Nephron (organoid): Measurements from ENCODE around the gene OR2L8.

ENCODE experiments used
- H3K27ac Mint-ChIP-seq, 3 experiments: 2 replicates each; pipeline ENCODE4 v1.8.0; 2020; ENCODE audit warnings: mixed read lengths in 3 of 3, mild to moderate bottlenecking in 2 of 3, moderate library complexity in 1 of 3
- H3K27me3 Mint-ChIP-seq: 2 replicates; pipeline ENCODE4 v1.8.0; 2021; ENCODE audit warnings: low read depth, mild to moderate bottlenecking, moderate library complexity, mixed read lengths
- H3K36me3 Mint-ChIP-seq: 2 replicates; pipeline ENCODE4 v1.8.0; 2020; ENCODE audit warnings: low read depth, mixed read lengths
- H3K4me1 Mint-ChIP-seq: 2 replicates; pipeline ENCODE4 v1.8.0; 2020; ENCODE audit warnings: mixed read lengths
- H3K4me3 Mint-ChIP-seq, 3 experiments: 2 replicates each; pipeline ENCODE4 v1.8.0; 2020; ENCODE audit warnings: mild to moderate bottlenecking in 3 of 3, mixed read lengths in 3 of 3, moderate library complexity in 2 of 3
- H3K9me3 Mint-ChIP-seq: 2 replicates; pipeline ENCODE4 v1.8.0; 2020; ENCODE audit warnings: mixed read lengths
- TF ChIP-seq, protein P1 (sequence below), 3 experiments: fragments of 200-600 bp; sonication (generic); IDR thresholded peaks; one replicate each; pipeline ENCODE4 v1.5.0; 2021; ENCODE audit warnings: antibody characterized with exemption in 3 of 3; ENCODE audit not compliant: unreplicated experiment in 3 of 3

OR2L8 gene

GRCh38 chr1:247948558-247948957 is at the start of gene OR2L8:
Gene OR2L8, plus strand, starts transcription at chr1:247948858. Its CDS starts 0 bp downstream, at chr1:247948858.
- no peak within 1 kb of the TSS for H3K4me3 Mint-ChIP-seq
- TF ChIP-seq, protein P1, sequence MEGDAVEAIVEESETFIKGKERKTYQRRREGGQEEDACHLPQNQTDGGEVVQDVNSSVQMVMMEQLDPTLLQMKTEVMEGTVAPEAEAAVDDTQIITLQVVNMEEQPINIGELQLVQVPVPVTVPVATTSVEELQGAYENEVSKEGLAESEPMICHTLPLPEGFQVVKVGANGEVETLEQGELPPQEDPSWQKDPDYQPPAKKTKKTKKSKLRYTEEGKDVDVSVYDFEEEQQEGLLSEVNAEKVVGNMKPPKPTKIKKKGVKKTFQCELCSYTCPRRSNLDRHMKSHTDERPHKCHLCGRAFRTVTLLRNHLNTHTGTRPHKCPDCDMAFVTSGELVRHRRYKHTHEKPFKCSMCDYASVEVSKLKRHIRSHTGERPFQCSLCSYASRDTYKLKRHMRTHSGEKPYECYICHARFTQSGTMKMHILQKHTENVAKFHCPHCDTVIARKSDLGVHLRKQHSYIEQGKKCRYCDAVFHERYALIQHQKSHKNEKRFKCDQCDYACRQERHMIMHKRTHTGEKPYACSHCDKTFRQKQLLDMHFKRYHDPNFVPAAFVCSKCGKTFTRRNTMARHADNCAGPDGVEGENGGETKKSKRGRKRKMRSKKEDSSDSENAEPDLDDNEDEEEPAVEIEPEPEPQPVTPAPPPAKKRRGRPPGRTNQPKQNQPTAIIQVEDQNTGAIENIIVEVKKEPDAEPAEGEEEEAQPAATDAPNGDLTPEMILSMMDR (IDR thresholded peaks at IDR 0.05; ENCODE audit: unreplicated experiment in 3 of 3): no peak

DNA sequence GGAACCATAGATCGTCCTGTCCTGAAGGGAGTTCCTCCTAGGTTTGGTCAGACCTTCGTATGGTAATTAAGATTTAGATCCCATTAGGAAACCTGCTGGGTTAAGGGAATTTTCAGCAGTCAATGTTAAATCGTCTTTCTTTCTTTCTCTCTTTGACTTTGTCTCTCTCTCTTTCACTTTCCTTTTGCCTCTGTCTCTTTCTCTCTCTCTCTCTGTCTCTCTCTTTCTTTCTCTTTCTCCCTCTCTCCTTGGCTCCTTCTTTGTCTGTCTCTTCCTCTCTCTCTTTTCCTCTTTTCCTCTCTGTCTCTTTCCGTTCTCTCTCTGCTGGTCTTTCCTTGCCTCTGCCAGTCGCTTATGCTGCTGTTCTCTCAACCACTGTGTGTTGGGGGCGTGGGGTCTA is 44.5 kb upstream of the OR2L8 start:
- TF ChIP-seq, protein P1 (IDR thresholded peaks at IDR 0.05; ENCODE audit: unreplicated experiment in 3 of 3): no peak
- Mint-ChIP-seq H3K36me3 (no peaks in the 10 kb centered on the region), H3K4me1 (no peaks in the 10 kb centered on the region), H3K9me3 (peaks cover 42% of the 10 kb centered on the region), H3K4me3 (no peak overlapping the region), H3K27me3 (no peaks in the 10 kb centered on the region), H3K27ac (no peak overlapping the region)

More at GRCh38 chr1:247948558-247948957, at the start of gene OR2L8:
- Mint-ChIP-seq H3K27ac (no peak within 1 kb of the TSS), H3K9me3 (peaks cover 42% of the 10 kb centered on the region), H3K36me3 (no peaks in the 10 kb centered on the region), H3K27me3 (no peaks in the 10 kb centered on the region), H3K4me1 (no peaks in the 10 kb centered on the region)

GRCh38 chr1:247905181-247905580 is 43.5 kb upstream of the OR2L8 start:
- no peak overlapping the region for H3K4me3 Mint-ChIP-seq
- H3K27me3 Mint-ChIP-seq: no peaks in the 10 kb centered on the region
- no peaks in the 10 kb centered on the region for H3K4me1 Mint-ChIP-seq
- peaks cover 46% of the 10 kb centered on the region for H3K9me3 Mint-ChIP-seq
- TF ChIP-seq, protein P1 (IDR thresholded peaks at IDR 0.05; ENCODE audit: unreplicated experiment in 3 of 3): no peak
- no peak overlapping the region for H3K27ac Mint-ChIP-seq
- H3K36me3 Mint-ChIP-seq: no peaks in the 10 kb centered on the region

- TF ChIP-seq, protein P1 (IDR thresholded peaks at IDR 0.05; ENCODE audit: unreplicated experiment in 3 of 3): no peak
- Mint-ChIP-seq H3K9me3 (peaks cover 53% of the 10 kb centered on the region), H3K36me3 (no peaks in the 10 kb centered on the region), H3K4me1 (no peaks in the 10 kb centered on the region), H3K27ac (no peak overlapping the region), H3K27me3 (no peaks in the 10 kb centered on the region), H3K4me3 (no peak overlapping the region)
These were observed 42.7 kb upstream of the OR2L8 start for GRCh38 chr1:247905910-247906503.

GRCh38 chr1:247906504-247907047 is 42.1 kb upstream of the OR2L8 start:
- H3K27ac Mint-ChIP-seq: no peak overlapping the region
- H3K4me1 Mint-ChIP-seq: no peaks in the 10 kb centered on the region
- TF ChIP-seq, protein P1 (IDR thresholded peaks at IDR 0.05; ENCODE audit: unreplicated experiment in 3 of 3): no peak
- H3K4me3 Mint-ChIP-seq: no peak overlapping the region
- H3K27me3 Mint-ChIP-seq: no peaks in the 10 kb centered on the region
- no peaks in the 10 kb centered on the region for H3K36me3 Mint-ChIP-seq
- peaks cover 53% of the 10 kb centered on the region for H3K9me3 Mint-ChIP-seq

DNA sequence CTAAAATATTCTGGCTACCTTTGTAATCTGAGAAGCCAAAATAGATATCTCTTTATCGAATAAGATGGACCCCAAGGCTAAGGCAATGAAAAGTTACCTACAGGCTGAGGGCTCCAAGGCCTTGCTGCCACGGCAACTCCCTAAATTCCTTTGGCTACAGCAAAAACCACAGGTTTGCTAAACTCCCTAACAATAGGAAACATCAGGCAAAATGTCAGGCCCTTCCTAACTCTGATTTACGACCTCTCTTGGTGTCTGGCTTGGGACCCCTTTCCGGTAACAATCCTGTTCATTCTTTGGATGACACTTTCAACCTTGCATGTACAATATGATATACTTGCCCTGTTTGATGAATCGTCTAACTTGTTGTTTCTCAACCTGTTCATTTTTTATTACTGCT is 39.9 kb upstream of the OR2L8 start:
- H3K4me1 Mint-ChIP-seq: no peaks in the 10 kb centered on the region
- H3K36me3 Mint-ChIP-seq: no peaks in the 10 kb centered on the region
- no peak overlapping the region for H3K27ac Mint-ChIP-seq
- peaks cover 45% of the 10 kb centered on the region for H3K9me3 Mint-ChIP-seq
- TF ChIP-seq, protein P1 (IDR thresholded peaks at IDR 0.05; ENCODE audit: unreplicated experiment in 3 of 3): no peak
- H3K27me3 Mint-ChIP-seq: no peaks in the 10 kb centered on the region
- H3K4me3 Mint-ChIP-seq: no peak overlapping the region
